Smooth muscle cell (in vitro differentiated cells): Measurements from ENCODE around the gene EHMT1. TPM values are rescaled to one million over a fixed set of nuclear protein-coding genes. Genes with fewer than 3 reads are reported as not detected.

Experiments
- DNase-seq: peaks from one replicate; lab custom pipeline; 2025; ENCODE audit not compliant: unreplicated experiment; lab: John Stamatoyannopoulos, UW
- H2AFZ ChIP-seq: fragments of 200-600 bp; sonication (generic); 2 replicates; pipeline ENCODE4 v1.6.0; 2016; ENCODE audit warnings: antibody characterized with exemption, low read depth, mild to moderate bottlenecking
- H3F3A ChIP-seq: fragments of 200-600 bp; sonication (generic); 2 replicates; pipeline ENCODE4 v1.6.0; 2017; ENCODE audit warnings: antibody characterized with exemption, low read depth
- H3K27ac ChIP-seq: fragments of 200-600 bp; sonication (generic); 2 replicates; pipeline ENCODE4 v1.5.1; 2016; ENCODE audit warnings: low read depth, mild to moderate bottlenecking
- H3K27me3 ChIP-seq: fragments of 200-600 bp; sonication (generic); 2 replicates; pipeline ENCODE4 v1.6.1; 2016; ENCODE audit warnings: low read depth, mild to moderate bottlenecking
- H3K36me3 ChIP-seq: fragments of 200-600 bp; sonication (generic); 2 replicates; pipeline ENCODE4 v1.5.1; 2016; ENCODE audit warnings: low read depth
- H3K4me1 ChIP-seq: fragments of 200-600 bp; sonication (generic); 2 replicates; pipeline ENCODE4 v1.5.1; 2016; ENCODE audit warnings: low read depth
- H3K4me2 ChIP-seq: fragments of 200-600 bp; sonication (generic); 2 replicates; pipeline ENCODE4 v1.6.0; 2016; ENCODE audit warnings: mild to moderate bottlenecking
- H3K4me3 ChIP-seq: fragments of 200-600 bp; sonication (generic); 2 replicates; pipeline ENCODE4 v1.5.1; 2016; ENCODE audit warnings: mild to moderate bottlenecking
- H3K79me2 ChIP-seq: fragments of 200-600 bp; sonication (generic); 2 replicates; pipeline ENCODE4 v1.6.0; 2016; ENCODE audit warnings: low read depth, mild to moderate bottlenecking
- H3K9ac ChIP-seq: fragments of 200-600 bp; sonication (generic); 2 replicates; pipeline ENCODE4 v1.6.0; 2016; ENCODE audit warnings: low read depth
- H3K9me3 ChIP-seq: fragments of 200-600 bp; sonication (generic); replicated peaks from 2 replicates; pipeline ENCODE4 v1.5.1; 2016; ENCODE audit warnings: low read depth
- H4K20me1 ChIP-seq: fragments of 200-600 bp; sonication (generic); 2 replicates; pipeline ENCODE4 v1.6.0; 2016; ENCODE audit warnings: low read depth
- CTCF ChIP-seq: fragments of 200-600 bp; sonication (generic); IDR thresholded peaks from 2 replicates; pipeline ENCODE4 v1.5.1; 2017; ENCODE audit warnings: borderline replicate concordance, mild to moderate bottlenecking, antibody characterized with exemption; ENCODE audit not compliant: insufficient read depth, poor library complexity, severe bottlenecking
- WGBS: methylation state at CpG from one replicate; pipeline ENCODE4 v1.1.7; 2016; ENCODE audit warnings: low lambda C conversion rate; 5-methylcytosine and 5-hydroxymethylcytosine counted together
- polyA plus RNA-seq: library from polyadenylated mRNA; unstranded; fragments of >200 nt; fragmentation: Nextera tagmentation; extraction: Ambion mirVana; gene quantifications from 2 replicates; pipeline ENCODE4 v1.2.1, GENCODE V29; 2016
- total RNA-seq: library from RNA; depleted of rRNA; stranded (reverse); fragments of >200 nt; gene quantifications from 2 replicates; pipeline ENCODE4 v1.2.3, GENCODE V29; 2014

EHMT1 gene
- total and polyA plus RNA-seq, 2 experiments from 2014 or later = 23.1 to 34.1 TPM

- no peak for DNase-seq
- peaks cover 6% of the 10 kb centered on the region for H3K4me1 ChIP-seq
- peaks cover 62% of the 10 kb centered on the region for H4K20me1 ChIP-seq
- peaks cover 4% of the 10 kb centered on the region for H3K36me3 ChIP-seq
- no peaks in the 10 kb centered on the region for H3F3A ChIP-seq
- WGBS = 56% methylated on average over 10 of the region's 10 CpGs
- H3K4me3 ChIP-seq = no peak overlapping the region
- no peak overlapping the region for H3K9ac ChIP-seq
- no peak overlapping the region for H2AFZ ChIP-seq
- H3K4me2 ChIP-seq = no peak overlapping the region
- no peaks in the 10 kb centered on the region for H3K27me3 ChIP-seq
- H3K79me2 ChIP-seq = peaks cover 9% of the 10 kb centered on the region
- no peak for TF ChIP-seq CTCF
- H3K27ac ChIP-seq = peak overlapping the region; percentile 20
- no peaks in the 10 kb centered on the region for H3K9me3 ChIP-seq
These were observed 126.8 kb downstream of the EHMT1 start for GRCh38 chr9:137745541-137745991.

- H4K20me1 ChIP-seq = peaks cover 48% of the 10 kb centered on the region
- TF ChIP-seq CTCF = no peak
These were observed 129.5 kb downstream of the EHMT1 start for GRCh38 chr9:137748311-137748710.

GRCh38 chr9:137748741-137749140 lies 129.9 kb downstream of the EHMT1 start:
- H4K20me1 ChIP-seq = peaks cover 44% of the 10 kb centered on the region
- no peak overlapping the region for H3K4me2 ChIP-seq
- no peaks in the 10 kb centered on the region for H3K9me3 ChIP-seq
- H2AFZ ChIP-seq = no peak overlapping the region
- TF ChIP-seq CTCF = no peak
- peaks cover 4% of the 10 kb centered on the region for H3K36me3 ChIP-seq
- peaks cover 9% of the 10 kb centered on the region for H3K79me2 ChIP-seq
- no peak overlapping the region for H3K9ac ChIP-seq
- no peak overlapping the region for H3K27ac ChIP-seq
- no peaks in the 10 kb centered on the region for H3K27me3 ChIP-seq
- H3F3A ChIP-seq = no peaks in the 10 kb centered on the region
- DNase-seq = no peak
- H3K4me1 ChIP-seq = peaks cover 6% of the 10 kb centered on the region
- WGBS = 97% methylated on average over 3 of the region's 3 CpGs
- no peak overlapping the region for H3K4me3 ChIP-seq

More at GRCh38 chr9:137748311-137748710, 129.5 kb downstream of the EHMT1 start:
- Histone ChIP-seq H3K9ac (no peak overlapping the region), H3K4me2 (no peak overlapping the region), H3K27me3 (no peaks in the 10 kb centered on the region), H3K36me3 (peaks cover 4% of the 10 kb centered on the region), H3K9me3 (no peaks in the 10 kb centered on the region), H3K4me3 (no peak overlapping the region), H2AFZ (no peak overlapping the region), H3K27ac (no peak overlapping the region), H3K4me1 (peaks cover 6% of the 10 kb centered on the region), H3K79me2 (peaks cover 9% of the 10 kb centered on the region), H3F3A (no peaks in the 10 kb centered on the region)
- DNase-seq = no peak
- 96% methylated on average over 15 of the region's 15 CpGs for WGBS

- TF ChIP-seq CTCF = no peak
- no peak overlapping the region for H3K27ac ChIP-seq
- peaks cover 11% of the 10 kb centered on the region for H3K36me3 ChIP-seq
- H2AFZ ChIP-seq = no peak overlapping the region
- DNase-seq = no peak
- no peak overlapping the region for H3K4me3 ChIP-seq
- peaks cover 6% of the 10 kb centered on the region for H3K4me1 ChIP-seq
- peaks cover 9% of the 10 kb centered on the region for H3K79me2 ChIP-seq
- WGBS = 92% methylated on average over 4 of the region's 4 CpGs
- no peaks in the 10 kb centered on the region for H3K9me3 ChIP-seq
- no peaks in the 10 kb centered on the region for H3K27me3 ChIP-seq
- H4K20me1 ChIP-seq = peaks cover 43% of the 10 kb centered on the region
- H3F3A ChIP-seq = no peaks in the 10 kb centered on the region
- no peak overlapping the region for H3K9ac ChIP-seq
- no peak overlapping the region for H3K4me2 ChIP-seq
These were observed 130.7 kb downstream of the EHMT1 start for GRCh38 chr9:137749511-137749910.
